Vagina (tissue), 2 donors: ENCODE data around the gene VOPP1.

Experiments used
- POLR2A ChIP-seq, 2 donors: fragments of 450-650 bp; IDR thresholded peaks; one replicate each; pipeline ENCODE4 v1.6.1; 2017; ENCODE audit warnings: antibody characterized with exemption in 2 of 2, mild to moderate bottlenecking in 2 of 2, moderate library complexity in 2 of 2
- POLR2AphosphoS5 ChIP-seq, 2 donors: sonication (generic); formaldehyde crosslinking; IDR thresholded peaks; one replicate each; pipeline ENCODE4 v1.9.0; 2017; ENCODE audit warnings: antibody characterized with exemption in 2 of 2, mild to moderate bottlenecking in 2 of 2, low read depth in 1 of 2; ENCODE audit not compliant: insufficient read depth in 1 of 2
- TF ChIP-seq, protein P1 (sequence below), 3 experiments: fragments of 450-650 bp in 2 of 3; fragments of 200-600 bp in 1 of 3; sonication (generic) in 1 of 3; IDR thresholded peaks; one replicate each; pipeline ENCODE4 v1.5.1; 2017 to 2019; ENCODE audit warnings: antibody characterized with exemption in 3 of 3, mild to moderate bottlenecking in 2 of 3, moderate library complexity in 2 of 3

DNA sequence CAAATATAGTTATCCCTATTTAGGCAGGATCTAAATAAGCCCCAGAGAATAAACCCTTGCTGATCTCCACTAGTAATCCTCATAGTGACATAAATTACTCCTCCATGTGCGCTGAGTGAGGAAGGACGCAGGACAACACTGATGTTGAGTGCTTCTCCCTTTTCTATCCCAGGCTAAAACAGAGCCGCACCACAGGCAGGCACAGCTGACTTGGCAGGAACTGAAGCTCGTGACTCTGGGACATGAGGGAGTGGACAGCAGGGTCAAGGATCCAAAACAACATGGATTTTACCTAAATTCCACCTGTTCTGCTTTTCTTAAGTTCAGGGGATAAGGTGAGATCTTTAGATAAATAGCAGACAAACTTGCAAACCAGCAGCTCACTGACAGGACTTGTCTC, 46.0 kb downstream of the VOPP1 start:
- TF ChIP-seq, protein P1, sequence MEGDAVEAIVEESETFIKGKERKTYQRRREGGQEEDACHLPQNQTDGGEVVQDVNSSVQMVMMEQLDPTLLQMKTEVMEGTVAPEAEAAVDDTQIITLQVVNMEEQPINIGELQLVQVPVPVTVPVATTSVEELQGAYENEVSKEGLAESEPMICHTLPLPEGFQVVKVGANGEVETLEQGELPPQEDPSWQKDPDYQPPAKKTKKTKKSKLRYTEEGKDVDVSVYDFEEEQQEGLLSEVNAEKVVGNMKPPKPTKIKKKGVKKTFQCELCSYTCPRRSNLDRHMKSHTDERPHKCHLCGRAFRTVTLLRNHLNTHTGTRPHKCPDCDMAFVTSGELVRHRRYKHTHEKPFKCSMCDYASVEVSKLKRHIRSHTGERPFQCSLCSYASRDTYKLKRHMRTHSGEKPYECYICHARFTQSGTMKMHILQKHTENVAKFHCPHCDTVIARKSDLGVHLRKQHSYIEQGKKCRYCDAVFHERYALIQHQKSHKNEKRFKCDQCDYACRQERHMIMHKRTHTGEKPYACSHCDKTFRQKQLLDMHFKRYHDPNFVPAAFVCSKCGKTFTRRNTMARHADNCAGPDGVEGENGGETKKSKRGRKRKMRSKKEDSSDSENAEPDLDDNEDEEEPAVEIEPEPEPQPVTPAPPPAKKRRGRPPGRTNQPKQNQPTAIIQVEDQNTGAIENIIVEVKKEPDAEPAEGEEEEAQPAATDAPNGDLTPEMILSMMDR (IDR thresholded peaks at IDR 0.05) = no peak
- TF ChIP-seq POLR2A (IDR thresholded peaks at IDR 0.05) (no peak), POLR2AphosphoS5 (IDR thresholded peaks at IDR 0.05; ENCODE audit: insufficient read depth in 1 of 2, low read depth in 1 of 2) (no peak)
